Measurements from ENCODE around the gene ABTB2. TPM values are rescaled to one million over a fixed set of nuclear protein-coding genes. Genes with fewer than 3 reads are reported as not detected.

The ABTB2 gene
- total RNA-seq, 2 donors from 2014 or later: 27.0 to 27.4 TPM

DNA sequence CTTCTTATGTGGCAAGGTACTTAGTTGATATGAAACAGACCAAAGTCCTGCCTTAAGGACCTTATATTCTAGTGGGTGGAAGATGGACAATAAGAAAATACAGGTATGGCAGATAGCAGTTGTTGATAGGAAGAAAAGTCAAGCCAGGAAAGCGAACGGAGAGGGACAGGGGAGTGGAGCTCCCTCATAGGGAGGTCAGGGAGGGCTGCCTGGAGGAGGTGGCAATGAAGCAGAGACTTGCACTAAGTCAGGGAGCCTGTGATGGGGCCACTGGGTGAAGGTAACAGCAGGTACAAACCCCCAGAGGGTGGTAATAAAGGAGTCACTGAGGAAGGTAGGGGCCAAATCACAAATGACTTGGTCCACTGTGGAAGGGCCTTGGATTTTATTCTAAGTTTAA, 65.3 kb downstream of the ABTB2 start:
- no peak overlapping the region for H3K27ac ChIP-seq
- TF ChIP-seq, protein P1, sequence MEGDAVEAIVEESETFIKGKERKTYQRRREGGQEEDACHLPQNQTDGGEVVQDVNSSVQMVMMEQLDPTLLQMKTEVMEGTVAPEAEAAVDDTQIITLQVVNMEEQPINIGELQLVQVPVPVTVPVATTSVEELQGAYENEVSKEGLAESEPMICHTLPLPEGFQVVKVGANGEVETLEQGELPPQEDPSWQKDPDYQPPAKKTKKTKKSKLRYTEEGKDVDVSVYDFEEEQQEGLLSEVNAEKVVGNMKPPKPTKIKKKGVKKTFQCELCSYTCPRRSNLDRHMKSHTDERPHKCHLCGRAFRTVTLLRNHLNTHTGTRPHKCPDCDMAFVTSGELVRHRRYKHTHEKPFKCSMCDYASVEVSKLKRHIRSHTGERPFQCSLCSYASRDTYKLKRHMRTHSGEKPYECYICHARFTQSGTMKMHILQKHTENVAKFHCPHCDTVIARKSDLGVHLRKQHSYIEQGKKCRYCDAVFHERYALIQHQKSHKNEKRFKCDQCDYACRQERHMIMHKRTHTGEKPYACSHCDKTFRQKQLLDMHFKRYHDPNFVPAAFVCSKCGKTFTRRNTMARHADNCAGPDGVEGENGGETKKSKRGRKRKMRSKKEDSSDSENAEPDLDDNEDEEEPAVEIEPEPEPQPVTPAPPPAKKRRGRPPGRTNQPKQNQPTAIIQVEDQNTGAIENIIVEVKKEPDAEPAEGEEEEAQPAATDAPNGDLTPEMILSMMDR (IDR thresholded peaks at IDR 0.05): no peak
- H3K4me3 ChIP-seq: no peak overlapping the region
- no peak for DNase-seq (ENCODE audit: low spot score)
- H3K9me3 ChIP-seq: no peaks in the 10 kb centered on the region
- H3K36me3 ChIP-seq: no peaks in the 10 kb centered on the region
- H3K4me1 ChIP-seq: no peaks in the 10 kb centered on the region
- no peaks in the 10 kb centered on the region for H3K27me3 ChIP-seq

DNA sequence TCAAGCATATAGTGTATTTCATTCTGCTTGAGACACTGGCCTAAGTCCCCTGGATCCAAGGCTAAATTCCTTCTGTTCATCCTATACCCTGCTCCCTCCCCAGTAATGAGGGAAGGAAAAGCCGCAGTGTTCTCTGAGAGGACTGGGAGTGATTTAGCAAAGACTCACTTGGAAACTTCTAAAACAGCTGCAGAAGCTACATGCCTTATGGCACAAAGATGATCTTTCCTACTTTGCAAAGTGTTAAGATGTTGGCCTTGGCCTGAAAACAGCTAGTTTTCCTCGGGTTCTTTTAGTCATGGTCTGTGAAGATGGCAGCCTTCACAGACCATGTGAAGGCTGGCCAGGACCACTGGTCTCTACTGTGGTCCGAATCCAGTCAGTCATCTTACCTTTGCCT, 65.7 kb downstream of the ABTB2 start:
- no peak overlapping the region for H3K4me3 ChIP-seq
- H3K36me3 ChIP-seq: no peaks in the 10 kb centered on the region
- TF ChIP-seq, protein P1 (IDR thresholded peaks at IDR 0.05): no peak
- H3K9me3 ChIP-seq: no peaks in the 10 kb centered on the region
- DNase-seq (ENCODE audit: low spot score): no peak
- no peak overlapping the region for H3K27ac ChIP-seq
- H3K4me1 ChIP-seq: no peaks in the 10 kb centered on the region
- no peaks in the 10 kb centered on the region for H3K27me3 ChIP-seq

DNA sequence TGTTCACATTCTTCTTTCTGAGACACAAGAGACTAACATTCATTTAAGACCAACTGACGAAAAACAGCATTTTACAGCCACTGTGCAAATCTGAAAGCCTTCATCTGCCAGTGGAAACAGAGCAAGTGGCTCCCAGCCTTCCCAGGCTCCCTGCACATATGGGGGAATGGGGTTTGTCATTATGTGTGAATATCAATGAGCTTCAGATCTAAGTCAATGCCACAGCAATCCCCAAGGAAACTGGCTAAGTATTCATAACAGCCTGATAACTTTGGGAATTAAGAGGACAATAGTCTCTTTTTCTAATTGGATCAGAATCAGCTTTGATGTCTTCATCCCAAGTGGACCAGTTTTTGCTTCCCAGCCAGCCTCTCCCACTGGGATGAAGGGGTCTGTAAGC, 66.9 kb downstream of the ABTB2 start:
- TF ChIP-seq, protein P1 (IDR thresholded peaks at IDR 0.05): no peak
- no peaks in the 10 kb centered on the region for H3K36me3 ChIP-seq
- H3K27me3 ChIP-seq: no peaks in the 10 kb centered on the region
- H3K27ac ChIP-seq: no peak overlapping the region
- DNase-seq (ENCODE audit: low spot score): no peak
- H3K4me3 ChIP-seq: no peak overlapping the region
- H3K4me1 ChIP-seq: no peaks in the 10 kb centered on the region
- no peaks in the 10 kb centered on the region for H3K9me3 ChIP-seq

DNA sequence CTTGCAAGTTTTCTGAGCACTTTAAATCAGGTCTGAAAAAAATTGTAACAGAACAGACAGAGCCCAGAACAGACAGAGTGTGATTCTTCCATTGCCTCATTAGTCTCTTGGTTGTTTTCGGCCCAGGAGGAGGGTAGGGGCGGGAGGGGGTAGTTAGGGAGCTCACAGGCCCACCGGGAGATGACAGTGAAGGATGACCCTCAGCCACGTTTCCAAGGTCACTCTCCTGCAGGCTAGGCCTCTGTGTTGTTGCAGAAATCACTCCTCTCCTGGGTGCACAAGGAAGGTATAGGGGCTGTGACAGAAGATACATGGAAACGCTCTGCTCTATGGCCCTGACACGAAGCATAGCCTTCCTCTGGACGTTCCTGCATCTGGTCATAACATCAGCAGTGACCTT, 69.3 kb downstream of the ABTB2 start:
- H3K4me1 ChIP-seq: peaks cover 0 to 10% of the 10 kb centered on the region in 2 donors
- no peak overlapping the region for H3K4me3 ChIP-seq
- DNase-seq (ENCODE audit: low spot score): no peak
- H3K27ac ChIP-seq: no peak overlapping the region
- no peaks in the 10 kb centered on the region for H3K36me3 ChIP-seq
- H3K9me3 ChIP-seq: no peaks in the 10 kb centered on the region
- no peaks in the 10 kb centered on the region for H3K27me3 ChIP-seq
- TF ChIP-seq, protein P1 (IDR thresholded peaks at IDR 0.05): no peak

DNA sequence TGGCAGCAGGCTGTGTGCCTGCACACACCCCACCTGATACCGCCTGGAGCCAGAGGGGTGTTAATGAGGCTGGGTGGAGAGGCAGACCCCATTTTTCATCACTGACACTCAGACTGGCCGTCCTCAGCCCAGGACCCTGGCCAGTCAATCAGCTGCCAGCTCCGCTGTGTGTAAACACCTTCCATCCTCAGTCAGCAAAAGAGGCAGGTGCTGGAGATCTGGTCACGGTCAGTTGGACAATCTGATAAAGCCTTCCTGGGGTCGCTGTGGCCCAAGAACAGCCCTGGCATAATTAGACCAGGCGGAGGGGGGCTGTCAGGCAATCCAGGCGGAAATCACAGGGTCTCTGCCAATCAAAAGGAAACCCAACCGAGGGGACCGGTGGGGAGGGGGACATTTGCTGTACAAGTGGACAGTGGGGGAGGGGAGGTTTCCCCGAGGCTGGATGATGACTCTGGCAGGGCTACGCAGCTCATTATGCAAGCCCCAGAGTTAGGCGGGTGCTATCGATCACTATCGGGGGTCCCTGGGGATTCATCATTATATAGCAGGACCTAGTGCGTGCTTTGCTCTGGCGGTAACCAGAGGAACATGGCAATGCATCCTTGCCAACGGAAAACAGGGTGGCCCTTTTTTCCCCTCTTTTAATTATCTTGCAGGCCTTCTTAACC, 72.9 kb downstream of the ABTB2 start:
- Histone ChIP-seq H3K4me3 (no peak overlapping the region), H3K27ac (no peak overlapping the region), H3K4me1 (peaks cover 0 to 17% of the 10 kb centered on the region in 2 donors), H3K27me3 (no peaks in the 10 kb centered on the region), H3K9me3 (no peaks in the 10 kb centered on the region), H3K36me3 (no peaks in the 10 kb centered on the region)
- TF ChIP-seq, protein P1 (IDR thresholded peaks at IDR 0.05): no peak
- DNase-seq (ENCODE audit: low spot score): no peak

DNA sequence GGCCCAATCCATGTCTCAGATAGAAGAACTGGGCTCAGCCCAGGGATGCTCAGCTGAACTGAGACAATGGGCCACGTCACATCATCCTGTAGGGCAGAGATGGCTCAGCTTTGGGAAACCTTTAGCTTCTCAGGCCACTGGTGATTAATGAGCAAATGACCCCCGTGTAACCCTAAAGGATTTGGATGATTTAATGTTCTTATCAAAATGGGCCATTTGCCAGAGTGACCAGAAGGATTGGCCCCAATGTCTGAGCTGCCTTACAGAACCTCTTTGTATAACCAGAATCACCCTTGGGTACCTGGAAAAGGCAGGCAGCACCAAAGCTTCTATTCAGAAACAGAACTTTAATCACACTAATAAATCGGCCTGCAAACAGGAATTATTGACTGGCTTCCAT, 73.7 kb downstream of the ABTB2 start:
- Histone ChIP-seq H3K27me3 (no peaks in the 10 kb centered on the region), H3K4me3 (no peak overlapping the region), H3K27ac (no peak overlapping the region), H3K4me1 (peaks cover 0 to 17% of the 10 kb centered on the region in 2 donors), H3K36me3 (no peaks in the 10 kb centered on the region), H3K9me3 (no peaks in the 10 kb centered on the region)
- TF ChIP-seq, protein P1 (IDR thresholded peaks at IDR 0.05): no peak
- DNase-seq (ENCODE audit: low spot score): no peak

All from right atrium auricular region (tissue), 2 donors.